K562 (cell line): Measurements from ENCODE around the gene OR10G3.

ENCODE experiments used
- CTCF ChIP-seq, 3 experiments: IDR thresholded peaks in 2 of 3; conservative IDR thresholded peaks in 1 of 3; 2 replicates each; pipeline ENCODE4 v1.5.1; 2011 to 2012; ENCODE audit warnings: low read length in 3 of 3, mild to moderate bottlenecking in 3 of 3, control low read depth in 2 of 3, improper control_type of control experiment in 1 of 3, inconsistent platforms in 1 of 3, low read depth in 1 of 3, mixed read lengths in 1 of 3, moderate library complexity in 1 of 3; ENCODE audit not compliant: insufficient read depth in 2 of 3
- NFIC ChIP-seq: fragments of 450-650 bp; IDR thresholded peaks from 2 replicates; pipeline ENCODE4 v1.6.1; 2017; ENCODE audit warnings: mild to moderate bottlenecking, inconsistent platforms
- YY1 ChIP-seq, 3 experiments: IDR thresholded peaks; 2 replicates each; pipeline ENCODE4 v1.6.1; 2011; ENCODE audit warnings: low read length in 2 of 3, mild to moderate bottlenecking in 2 of 3, moderate library complexity in 2 of 3, borderline replicate concordance in 1 of 3, control low read depth in 1 of 3, low read depth in 1 of 3; ENCODE audit not compliant: insufficient read depth in 3 of 3, insufficient replicate concordance in 2 of 3, control insufficient read depth in 1 of 3, insufficient read length in 1 of 3; ENCODE audit errors: extremely low read depth in 1 of 3
- ZKSCAN8 ChIP-seq: fragments of 200-800 bp; sonication (Bioruptor generic); IDR thresholded peaks from 2 replicates; pipeline ENCODE4 v1.6.1; 2016; ENCODE audit warnings: missing genetic modification characterization, missing compliant biosample characterization
- ZNF311 ChIP-seq: fragments of 250-450 bp; sonication (Bioruptor Pico); IDR thresholded peaks from 2 replicates; pipeline ENCODE4 v1.4.0; 2020; ENCODE audit warnings: mild to moderate bottlenecking, moderate library complexity

- TF ChIP-seq ZNF311 (CRISPR knock-in tag): no peak
- no peak for TF ChIP-seq CTCF (IDR thresholded peaks at IDR 0.05 in 2 of 3, conservative IDR thresholded peaks at IDR 0.05 in 1 of 3; ENCODE audit: insufficient read depth in 2 of 3, low read depth in 1 of 3, low read length in 3 of 3)
- TF ChIP-seq YY1 (IDR thresholded peaks at IDR 0.05; ENCODE audit: borderline replicate concordance in 1 of 3, control insufficient read depth in 1 of 3, extremely low read depth in 1 of 3, insufficient read depth in 3 of 3, insufficient read length in 1 of 3, insufficient replicate concordance in 2 of 3, low read depth in 1 of 3, low read length in 2 of 3): no peak
- TF ChIP-seq ZKSCAN8 (CRISPR knock-in tag): no peak
- TF ChIP-seq NFIC: no peak
These were observed 26.6 kb downstream of the OR10G3 start for GRCh38 chr14:21553266-21553665.
